IMR-90 (cell line): ENCODE results near the gene ITPRID1. TPM values are rescaled to one million over a fixed set of nuclear protein-coding genes. Genes with fewer than 3 reads are reported as not detected.

Experiments
- ATAC-seq: fragments of 200-7000 bp; cut with Tn5 transposase; 2 replicates; pipeline ENCODE4 v1.9.1; 2020; ENCODE audit warnings: low read depth, mild to moderate bottlenecking, moderate library complexity
- BruUV-seq: library from RNA; stranded (reverse); fragments of 400-500 nt; replicated peaks from 2 replicates; lab custom pipeline; 2021; lab: Mats Ljungman, UMichigan
- CTCF ChIA-PET: fragments of 300-600 bp; formaldehyde crosslinking; extraction: SDS; loops from one replicate; lab custom pipeline; 2021; ENCODE audit warnings: antibody characterized with exemption; lab: Yijun Ruan, JAX
- POLR2A ChIA-PET: fragments of 300-600 bp; sonication (Branson Sonifier 250); formaldehyde crosslinking; loops from one replicate; lab custom pipeline; 2022; ENCODE audit warnings: antibody characterized with exemption; ENCODE audit not compliant: unreplicated experiment; lab: Charles Lee
- DNase-seq: peaks from one replicate; pipeline ENCODE4 v3.0.0; 2013
- H2AFZ ChIP-seq: replicated peaks from 2 replicates; pipeline ENCODE3; 2013; ENCODE audit warnings: low read length, mild to moderate bottlenecking; ENCODE audit not compliant: poor library complexity
- H2AK5ac ChIP-seq: 2 replicates; pipeline ENCODE4 v1.6.1; 2013; ENCODE audit warnings: low read depth, low read length, inconsistent platforms
- H2AK9ac ChIP-seq: replicated peaks from 2 replicates; pipeline ENCODE3; 2013; ENCODE audit warnings: mild to moderate bottlenecking, low read depth, low read length, moderate library complexity; ENCODE audit not compliant: poor library complexity
- H2BK120ac ChIP-seq: 2 replicates; pipeline ENCODE4 v1.6.1; 2013; ENCODE audit warnings: low read depth, low read length, inconsistent platforms
- H2BK15ac ChIP-seq: 3 replicates; pipeline ENCODE4 v1.6.1; 2013; ENCODE audit warnings: low read depth, low read length, inconsistent platforms
- H2BK20ac ChIP-seq: 2 replicates; pipeline ENCODE4 v1.6.1; 2013; ENCODE audit warnings: low read depth, mild to moderate bottlenecking, inconsistent platforms, low read length, moderate library complexity
- H2BK5ac ChIP-seq: 2 replicates; pipeline ENCODE4 v1.6.1; 2013; ENCODE audit warnings: mild to moderate bottlenecking, low read depth, low read length, inconsistent platforms; ENCODE audit not compliant: poor library complexity, severe bottlenecking
- H3K14ac ChIP-seq: replicated peaks from 2 replicates; pipeline ENCODE4 v1.6.1; 2013; ENCODE audit warnings: low read depth, low read length, inconsistent platforms
- H3K18ac ChIP-seq: 2 replicates; pipeline ENCODE4 v1.6.1; 2013; ENCODE audit warnings: low read depth, low read length, control low read depth
- H3K23ac ChIP-seq: 2 replicates; pipeline ENCODE4 v1.6.1; 2013; ENCODE audit warnings: low read depth, low read length, inconsistent platforms
- H3K27ac ChIP-seq: 2 replicates; pipeline ENCODE4 v1.5.1; 2013; ENCODE audit warnings: mild to moderate bottlenecking, control low read depth, low read length; ENCODE audit not compliant: insufficient read depth
- H3K27me3 ChIP-seq: 2 replicates; pipeline ENCODE4 v1.6.1; 2013; ENCODE audit warnings: low read length; ENCODE audit not compliant: control insufficient read depth, insufficient read depth
- H3K36me3 ChIP-seq: 2 replicates; pipeline ENCODE4 v1.6.1; 2013; ENCODE audit warnings: low read length, mixed read lengths; ENCODE audit not compliant: control insufficient read depth, insufficient read depth
- H3K4ac ChIP-seq: 2 replicates; pipeline ENCODE4 v1.6.1; 2013; ENCODE audit warnings: low read depth, low read length, inconsistent platforms
- H3K4me1 ChIP-seq: 2 replicates; pipeline ENCODE4 v1.6.1; 2013; ENCODE audit warnings: low read length, mixed read lengths; ENCODE audit not compliant: control insufficient read depth, insufficient read depth
- H3K4me2 ChIP-seq: 2 replicates; pipeline ENCODE4 v1.6.1; 2013; ENCODE audit warnings: low read depth, mild to moderate bottlenecking, control low read depth, low read length, moderate library complexity
- H3K4me3 ChIP-seq: 2 replicates; pipeline ENCODE4 v1.5.1; 2013; ENCODE audit warnings: low read depth, mild to moderate bottlenecking, control low read depth, low read length, moderate library complexity; ENCODE audit not compliant: insufficient read depth
- H3K56ac ChIP-seq: 2 replicates; pipeline ENCODE4 v1.6.1; 2013; ENCODE audit warnings: low read length, inconsistent platforms; ENCODE audit not compliant: insufficient read depth; ENCODE audit errors: extremely low read depth
- H3K79me1 ChIP-seq, 2 experiments: 2 replicates each; pipeline ENCODE4 v1.6.1; 2013; ENCODE audit warnings: low read length in 2 of 2, inconsistent platforms in 1 of 2, low read depth in 1 of 2
- H3K9ac ChIP-seq: 2 replicates; pipeline ENCODE4 v1.6.1; 2013; ENCODE audit warnings: low read depth, low read length, control low read depth
- H3K9me1 ChIP-seq: 2 replicates; pipeline ENCODE4 v1.6.1; 2013; ENCODE audit warnings: low read length, inconsistent platforms; ENCODE audit not compliant: insufficient read depth
- H3K9me3 ChIP-seq: 2 replicates; pipeline ENCODE4 v1.6.1; 2013; ENCODE audit warnings: low read length; ENCODE audit not compliant: control insufficient read depth, insufficient read depth
- H4K20me1 ChIP-seq: 2 replicates; pipeline ENCODE4 v1.6.1; 2013; ENCODE audit warnings: low read length, inconsistent platforms; ENCODE audit not compliant: insufficient read depth
- H4K5ac ChIP-seq: 2 replicates; pipeline ENCODE4 v1.6.1; 2013; ENCODE audit warnings: mild to moderate bottlenecking, low read depth, low read length, control low read depth
- H4K8ac ChIP-seq, 2 experiments: 2 replicates each; pipeline ENCODE4 v1.6.1; 2013; ENCODE audit warnings: low read depth in 2 of 2, low read length in 2 of 2, control low read depth in 1 of 2, inconsistent platforms in 1 of 2
- H4K91ac ChIP-seq: 2 replicates; pipeline ENCODE4 v1.6.1; 2013; ENCODE audit warnings: low read depth, low read length, inconsistent platforms; ENCODE audit not compliant: insufficient read depth
- BHLHE40 ChIP-seq: fragments of 150-350 bp; IDR thresholded peaks from 2 replicates; pipeline ENCODE4 v1.6.1; 2016; ENCODE audit warnings: mild to moderate bottlenecking, low read depth, low read length
- CEBPB ChIP-seq: IDR thresholded peaks from 2 replicates; pipeline ENCODE4 v1.6.1; 2012; ENCODE audit warnings: low read depth, low read length, improper control_type of control experiment
- CHD1 ChIP-seq: IDR thresholded peaks from 2 replicates; pipeline ENCODE4 v1.6.1; 2012; ENCODE audit warnings: low read depth, low read length, improper control_type of control experiment
- FOS ChIP-seq: fragments of 150-350 bp; IDR thresholded peaks from 2 replicates; pipeline ENCODE4 v1.6.1; 2016; ENCODE audit warnings: low read depth, low read length
- MAFK ChIP-seq: IDR thresholded peaks from 2 replicates; pipeline ENCODE4 v1.6.1; 2012; ENCODE audit warnings: low read depth, low read length, improper control_type of control experiment
- MAZ ChIP-seq: IDR thresholded peaks from 2 replicates; pipeline ENCODE4 v1.6.1; 2012; ENCODE audit warnings: low read depth, mild to moderate bottlenecking, low read length, improper control_type of control experiment, moderate library complexity, borderline replicate concordance
- MXI1 ChIP-seq: IDR thresholded peaks from 2 replicates; pipeline ENCODE4 v1.6.1; 2012; ENCODE audit warnings: low read depth, mild to moderate bottlenecking, low read length, moderate library complexity, borderline replicate concordance
- NFE2L2 ChIP-seq: fragments of 150-350 bp; IDR thresholded peaks from 2 replicates; pipeline ENCODE4 v1.6.1; 2016; ENCODE audit warnings: low read depth, mild to moderate bottlenecking, low read length
- POLR2A ChIP-seq: IDR thresholded peaks from 2 replicates; pipeline ENCODE4 v1.6.1; 2012; ENCODE audit warnings: mild to moderate bottlenecking, low read depth, low read length
- RAD21 ChIP-seq: IDR thresholded peaks from 2 replicates; pipeline ENCODE4 v1.6.1; 2012; ENCODE audit warnings: low read length, improper control_type of control experiment
- RCOR1 ChIP-seq: IDR thresholded peaks from 2 replicates; pipeline ENCODE4 v1.6.1; 2012; ENCODE audit warnings: mild to moderate bottlenecking, low read length, improper control_type of control experiment; ENCODE audit not compliant: insufficient replicate concordance
- RFX5 ChIP-seq: IDR thresholded peaks from 2 replicates; pipeline ENCODE4 v1.8.0; 2012; ENCODE audit warnings: low read depth, mild to moderate bottlenecking, low read length, moderate library complexity
- SMC3 ChIP-seq: fragments of 150-350 bp; IDR thresholded peaks from 2 replicates; pipeline ENCODE4 v1.6.1; 2016; ENCODE audit warnings: low read depth, mild to moderate bottlenecking, antibody characterized with exemption, low read length, moderate library complexity
- whole genome bisulfite sequencing, 2 experiments: methylation state at CpG; one replicate each; pipeline versions ENCODE4 v1.1.5 to v1.1.7; 2013; ENCODE audit warnings: missing lambda C conversion rate in 2 of 2; ENCODE audit not compliant: insufficient read length in 1 of 2; ENCODE audit errors: extremely low coverage in 2 of 2; 5-methylcytosine and 5-hydroxymethylcytosine counted together
- dilution Hi-C: fragments of 300-500 bp; cut with HindIII; formaldehyde crosslinking; loops from one replicate; pipeline ENCODE4 v1.14.3; 2018; ENCODE audit warnings: low sequenced_read_pairs; ENCODE audit not compliant: unreplicated experiment
- in situ Hi-C: fragments of 300-500 bp; cut with MboI; formaldehyde crosslinking; loops from 3 replicates; pipeline ENCODE4 v1.14.3; 2019; ENCODE audit warnings: low sequenced_read_pairs, inconsistent platforms, mixed read lengths
- intact Hi-C: fragments of 100-400 bp; cut with micrococcal nuclease; formaldehyde crosslinking; loops from 2 replicates; pipeline ENCODE4 v1.10.0; 2022
- polyA plus RNA-seq, 3 experiments: library from polyadenylated mRNA; depleted of rRNA; stranded (reverse); fragments of >200 nt; gene quantifications; 2 replicates each; pipeline ENCODE4 v1.2.3, GENCODE V29; 2012; ENCODE audit warnings: low replicate concordance in 1 of 3
- total RNA-seq: library from RNA; depleted of rRNA; stranded (reverse); fragments of >200 nt; gene quantifications from 2 replicates; pipeline ENCODE4 v1.2.3, GENCODE V29; 2012
- TF ChIP-seq, protein P1 (sequence below): fragments of 150-350 bp; IDR thresholded peaks from 2 replicates; pipeline ENCODE4 v1.6.1; 2016; ENCODE audit warnings: low read depth, mild to moderate bottlenecking, low read length, moderate library complexity, borderline replicate concordance
- TF ChIP-seq, protein P2 (sequence below): fragments of 150-350 bp; IDR thresholded peaks from 2 replicates; pipeline ENCODE4 v1.6.1; 2017; ENCODE audit warnings: mild to moderate bottlenecking, antibody characterized with exemption, low read length, low read depth
- TF ChIP-seq, protein P3 (sequence below): conservative IDR thresholded peaks from 2 replicates; pipeline ENCODE4 v1.5.1; 2012; ENCODE audit warnings: mild to moderate bottlenecking, low read depth, low read length, improper control_type of control experiment

Gene ITPRID1
- total and polyA plus RNA-seq, 2 of the 4 experiments (the other 2 are of a cell fraction): not detected

DNA sequence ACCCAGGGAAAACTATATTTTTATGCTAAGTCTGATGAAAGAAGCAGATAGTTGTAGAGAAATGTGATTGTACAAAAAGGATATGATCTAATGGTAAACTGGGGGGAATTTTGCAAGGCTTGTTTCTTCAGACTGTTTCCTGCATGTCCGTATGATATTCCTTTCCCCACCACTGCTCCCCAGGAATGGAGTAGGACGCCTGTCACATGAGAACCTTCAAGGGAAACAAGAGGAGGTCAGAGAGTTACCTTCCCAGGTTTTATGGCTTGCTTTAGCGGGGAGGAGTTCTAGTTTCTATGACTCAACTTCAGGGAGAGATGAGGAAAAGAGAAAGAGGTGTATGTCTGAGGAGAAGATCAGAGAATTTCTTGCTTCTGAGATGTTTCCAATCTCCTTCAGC is 16.4 kb upstream of the ITPRID1 start:
- intact Hi-C loops (no loop called here), dilution Hi-C loops (no loop called here), in situ Hi-C loops (no loop called here)
- TF ChIP-seq SMC3: no peak
- TF ChIP-seq RAD21: no peak
- TF ChIP-seq, protein P1, sequence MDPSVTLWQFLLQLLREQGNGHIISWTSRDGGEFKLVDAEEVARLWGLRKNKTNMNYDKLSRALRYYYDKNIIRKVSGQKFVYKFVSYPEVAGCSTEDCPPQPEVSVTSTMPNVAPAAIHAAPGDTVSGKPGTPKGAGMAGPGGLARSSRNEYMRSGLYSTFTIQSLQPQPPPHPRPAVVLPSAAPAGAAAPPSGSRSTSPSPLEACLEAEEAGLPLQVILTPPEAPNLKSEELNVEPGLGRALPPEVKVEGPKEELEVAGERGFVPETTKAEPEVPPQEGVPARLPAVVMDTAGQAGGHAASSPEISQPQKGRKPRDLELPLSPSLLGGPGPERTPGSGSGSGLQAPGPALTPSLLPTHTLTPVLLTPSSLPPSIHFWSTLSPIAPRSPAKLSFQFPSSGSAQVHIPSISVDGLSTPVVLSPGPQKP: no peak
- TF ChIP-seq, protein P2, sequence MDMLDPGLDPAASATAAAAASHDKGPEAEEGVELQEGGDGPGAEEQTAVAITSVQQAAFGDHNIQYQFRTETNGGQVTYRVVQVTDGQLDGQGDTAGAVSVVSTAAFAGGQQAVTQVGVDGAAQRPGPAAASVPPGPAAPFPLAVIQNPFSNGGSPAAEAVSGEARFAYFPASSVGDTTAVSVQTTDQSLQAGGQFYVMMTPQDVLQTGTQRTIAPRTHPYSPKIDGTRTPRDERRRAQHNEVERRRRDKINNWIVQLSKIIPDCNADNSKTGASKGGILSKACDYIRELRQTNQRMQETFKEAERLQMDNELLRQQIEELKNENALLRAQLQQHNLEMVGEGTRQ: no peak
- no peak for TF ChIP-seq MAFK
- no peak for TF ChIP-seq POLR2A
- no peak for TF ChIP-seq MAZ
- TF ChIP-seq BHLHE40: no peak
- TF ChIP-seq CEBPB: no peak
- TF ChIP-seq CHD1: no peak
- TF ChIP-seq NFE2L2: no peak
- no peak for TF ChIP-seq MXI1
- TF ChIP-seq, protein P3, sequence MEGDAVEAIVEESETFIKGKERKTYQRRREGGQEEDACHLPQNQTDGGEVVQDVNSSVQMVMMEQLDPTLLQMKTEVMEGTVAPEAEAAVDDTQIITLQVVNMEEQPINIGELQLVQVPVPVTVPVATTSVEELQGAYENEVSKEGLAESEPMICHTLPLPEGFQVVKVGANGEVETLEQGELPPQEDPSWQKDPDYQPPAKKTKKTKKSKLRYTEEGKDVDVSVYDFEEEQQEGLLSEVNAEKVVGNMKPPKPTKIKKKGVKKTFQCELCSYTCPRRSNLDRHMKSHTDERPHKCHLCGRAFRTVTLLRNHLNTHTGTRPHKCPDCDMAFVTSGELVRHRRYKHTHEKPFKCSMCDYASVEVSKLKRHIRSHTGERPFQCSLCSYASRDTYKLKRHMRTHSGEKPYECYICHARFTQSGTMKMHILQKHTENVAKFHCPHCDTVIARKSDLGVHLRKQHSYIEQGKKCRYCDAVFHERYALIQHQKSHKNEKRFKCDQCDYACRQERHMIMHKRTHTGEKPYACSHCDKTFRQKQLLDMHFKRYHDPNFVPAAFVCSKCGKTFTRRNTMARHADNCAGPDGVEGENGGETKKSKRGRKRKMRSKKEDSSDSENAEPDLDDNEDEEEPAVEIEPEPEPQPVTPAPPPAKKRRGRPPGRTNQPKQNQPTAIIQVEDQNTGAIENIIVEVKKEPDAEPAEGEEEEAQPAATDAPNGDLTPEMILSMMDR: no peak
- TF ChIP-seq RCOR1: no peak
- TF ChIP-seq RFX5: no peak
- TF ChIP-seq FOS: no peak
- H3K4me1 ChIP-seq: no peaks in the 10 kb centered on the region
- no peaks in the 10 kb centered on the region for H3K79me1 ChIP-seq
- no peaks in the 10 kb centered on the region for H3K36me3 ChIP-seq
- H2AK5ac ChIP-seq: no peak overlapping the region
- H3K27me3 ChIP-seq: no peaks in the 10 kb centered on the region
- no peak overlapping the region for H4K5ac ChIP-seq
- no peak overlapping the region for H3K4me2 ChIP-seq
- no peaks in the 10 kb centered on the region for H4K20me1 ChIP-seq
- POLR2A ChIA-PET: no interaction called here
- no peak overlapping the region for H3K23ac ChIP-seq
- H3K9ac ChIP-seq: no peak overlapping the region
- H3K14ac ChIP-seq: no peak overlapping the region
- H2BK120ac ChIP-seq: no peak overlapping the region
- no peak overlapping the region for H2BK15ac ChIP-seq
- no peak overlapping the region for H3K4me3 ChIP-seq
- H2BK5ac ChIP-seq: no peak overlapping the region
- no peak overlapping the region for H3K27ac ChIP-seq
- CTCF ChIA-PET: no interaction called here
- H3K9me1 ChIP-seq: no peaks in the 10 kb centered on the region
- no peaks in the 10 kb centered on the region for H3K9me3 ChIP-seq
- DNase-seq (no peak), ATAC-seq (no peak)
- no TSS peak for BruUV-seq
- no peak overlapping the region for H3K4ac ChIP-seq
- no peak overlapping the region for H4K8ac ChIP-seq
- H3K56ac ChIP-seq: no peak overlapping the region
- no CpG with 5 or more reads among the region's 3 CpGs for WGBS, 2 experiments
- H2BK20ac ChIP-seq: no peak overlapping the region
- no peak overlapping the region for H2AK9ac ChIP-seq
- H3K18ac ChIP-seq: no peak overlapping the region
- H4K91ac ChIP-seq: no peak overlapping the region
- H2AFZ ChIP-seq: no peak overlapping the region
